HL-60 (cell line): ENCODE measurements around the gene MACF1.

Experiments used
- DNase-seq, 2 experiments: peaks; one replicate each; pipeline ENCODE4 v3.0.0-alpha.2; 2010 to 2020; ENCODE audit warnings: low read depth in 1 of 2, low spot score in 1 of 2
- H3K27ac ChIP-seq: fragments of 250-450 bp; sonication (Bioruptor Pico); replicated peaks from 2 replicates; pipeline ENCODE4 v1.5.1; 2020; ENCODE audit warnings: mild to moderate bottlenecking, moderate library complexity
- H3K27me3 ChIP-seq: fragments of 250-450 bp; sonication (Bioruptor Pico); 2 replicates; pipeline ENCODE4 v1.5.1; 2021; ENCODE audit warnings: mild to moderate bottlenecking, moderate library complexity; ENCODE audit not compliant: insufficient read depth, poor library complexity, severe bottlenecking
- H3K4me3 ChIP-seq: replicated peaks from 2 replicates; pipeline ENCODE4 v1.5.1; 2011; ENCODE audit warnings: mild to moderate bottlenecking, control low read depth, low read length; ENCODE audit not compliant: insufficient read depth
- CTCF ChIP-seq: IDR thresholded peaks from one replicate; pipeline ENCODE4 v1.5.1; 2011; ENCODE audit warnings: low read length, control low read depth, inconsistent platforms; ENCODE audit not compliant: insufficient read depth
- GABPA ChIP-seq: IDR thresholded peaks from 2 replicates; pipeline ENCODE4 v1.6.1; 2012; ENCODE audit warnings: low read depth
- POLR2AphosphoS5 ChIP-seq: IDR thresholded peaks from 2 replicates; pipeline ENCODE4 v1.6.1; 2012; ENCODE audit warnings: low read depth
- REST ChIP-seq: IDR thresholded peaks from 2 replicates; pipeline ENCODE4 v1.6.1; 2012; ENCODE audit warnings: low read depth; ENCODE audit not compliant: insufficient replicate concordance
- SPI1 ChIP-seq: IDR thresholded peaks from 2 replicates; pipeline ENCODE4 v1.6.1; 2012; ENCODE audit warnings: low read depth, mild to moderate bottlenecking, borderline replicate concordance

MACF1 gene

GRCh38 chr1:39266792-39267191, 62.3 kb downstream of the MACF1 start:
- no peaks in the 10 kb centered on the region for H3K27me3 ChIP-seq
- TF ChIP-seq GABPA (no peak), CTCF (no peak), REST (no peak), POLR2AphosphoS5 (no peak), SPI1 (no peak)
- no peak for DNase-seq
- H3K27ac ChIP-seq = no peak overlapping the region
- no peak overlapping the region for H3K4me3 ChIP-seq

GRCh38 chr1:39268112-39268581, 63.7 kb downstream of the MACF1 start:
- no peak for TF ChIP-seq GABPA
- Histone ChIP-seq H3K27me3 (no peaks in the 10 kb centered on the region), H3K4me3 (no peak overlapping the region), H3K27ac (no peak overlapping the region)
- DNase-seq = no peak

DNA sequence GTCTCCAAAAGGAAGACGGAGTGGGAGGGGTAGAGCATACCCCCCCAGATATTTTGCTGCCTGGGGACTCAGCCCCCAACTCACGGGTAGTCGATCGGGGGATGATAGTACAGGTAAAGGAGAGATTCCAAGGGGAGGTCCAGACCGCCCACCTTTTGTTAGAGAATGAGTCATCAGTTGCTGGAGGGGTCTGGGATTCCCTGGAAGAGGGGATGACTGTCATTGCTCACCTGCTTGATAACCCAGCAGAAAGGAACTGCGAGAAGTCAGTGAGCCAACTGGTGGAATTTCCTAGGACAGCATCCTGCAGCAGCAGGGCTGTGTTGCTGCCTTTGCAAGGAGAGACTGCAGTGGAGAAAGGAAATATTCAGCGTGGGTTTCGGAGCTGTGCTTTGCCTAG, 64.4 kb downstream of the MACF1 start:
- H3K27me3 ChIP-seq = no peaks in the 10 kb centered on the region
- no peak for DNase-seq
- no peak overlapping the region for H3K4me3 ChIP-seq

More for the DNA sequence above, 64.4 kb downstream of the MACF1 start:
- no peak for TF ChIP-seq SPI1
- TF ChIP-seq GABPA = no peak
- no peak for TF ChIP-seq POLR2AphosphoS5
- TF ChIP-seq CTCF = no peak
- TF ChIP-seq REST = no peak
- no peak overlapping the region for H3K27ac ChIP-seq
